Measurements from ENCODE around the gene CTBP1.

DNA sequence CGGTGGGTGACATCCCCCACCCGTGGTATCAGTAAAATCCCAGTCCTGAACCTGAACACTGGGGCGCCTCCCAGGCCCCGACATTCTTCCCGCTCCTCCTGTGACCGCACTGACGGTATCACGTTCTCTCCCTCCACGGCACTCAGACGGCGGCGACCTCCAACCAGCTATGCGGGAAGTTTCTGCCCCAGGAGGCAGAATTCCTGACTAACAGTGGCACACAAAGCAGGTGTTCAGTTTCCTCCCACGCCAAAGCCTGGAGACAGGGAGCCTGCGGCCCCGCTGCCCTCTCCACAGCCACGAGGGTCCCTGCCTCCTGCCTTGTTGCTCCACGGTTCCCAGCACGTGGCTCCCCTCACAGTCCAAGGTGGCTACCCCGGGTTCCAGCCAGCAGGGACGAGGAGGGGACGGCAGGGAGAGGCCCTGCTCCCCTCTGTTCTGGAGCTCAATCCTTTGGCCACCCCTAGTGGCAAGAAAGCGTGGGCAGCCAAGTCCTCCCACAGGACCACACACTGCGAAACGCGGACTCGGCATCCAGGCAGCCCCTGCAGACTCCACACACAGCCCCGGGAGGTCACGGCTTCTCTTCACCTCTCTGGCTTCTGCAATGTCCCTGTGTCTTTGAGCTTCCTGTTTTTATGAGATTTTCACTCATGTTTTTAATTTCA lies 15.2 kb downstream of the CTBP1 start:
- no peak for TF ChIP-seq EZH2phosphoT487 (IDR thresholded peaks at IDR 0.05; ENCODE audit: insufficient read depth, low read depth)
- no peak for TF ChIP-seq EZH2 (IDR thresholded peaks at IDR 0.05; ENCODE audit: insufficient read depth, poor library complexity, severe bottlenecking)

Data from GM23248 (cell line).